Kidney (tissue), 14 donors: Measurements from ENCODE around the gene PADI4. TPM values are rescaled to one million over a fixed set of nuclear protein-coding genes. Genes with fewer than 3 reads are reported as not detected.

ENCODE experiments used
- DNase-seq, 5 donors: peaks; one replicate each; pipeline ENCODE4 v3.0.0-alpha.2; 2013 to 2020
- FAIRE-seq: peaks from 2 replicates; lab custom pipeline; 2012; peaks lifted over from hg19 to GRCh38; lab: Jason Lieb, UNC
- H3K27ac ChIP-seq, 2 donors: one replicate each; pipeline ENCODE4 v1.7.0; 2013; ENCODE audit warnings: low read depth in 2 of 2, low read length in 2 of 2, inconsistent platforms in 1 of 2
- H3K27me3 ChIP-seq: one replicate; pipeline ENCODE4 v1.7.1; 2013; ENCODE audit warnings: low read length, inconsistent platforms; ENCODE audit not compliant: control insufficient read depth, insufficient read depth
- H3K36me3 ChIP-seq, 3 donors: one replicate each; pipeline versions ENCODE4 v1.7.0 to v1.7.1; 2013; ENCODE audit warnings: low read length in 3 of 3, control low read depth in 1 of 3, inconsistent platforms in 1 of 3; ENCODE audit not compliant: insufficient read depth in 3 of 3, control insufficient read depth in 2 of 3
- H3K4me1 ChIP-seq, 3 donors: one replicate each; pipeline versions ENCODE4 v1.7.0 to v1.7.1; 2013; ENCODE audit warnings: low read length in 3 of 3, inconsistent platforms in 1 of 3, low read depth in 1 of 3; ENCODE audit not compliant: control insufficient read depth in 2 of 3, insufficient read depth in 2 of 3
- H3K4me3 ChIP-seq, 3 donors: one replicate each; pipeline versions ENCODE4 v1.7.0 to v1.8.1; 2013; ENCODE audit warnings: low read length in 3 of 3, control low read depth in 1 of 3, inconsistent platforms in 1 of 3
- H3K9ac ChIP-seq, 3 donors: one replicate each; pipeline versions ENCODE4 v1.7.0 to v1.7.1; 2013; ENCODE audit warnings: low read length in 3 of 3, control low read depth in 1 of 3, inconsistent platforms in 1 of 3
- H3K9me3 ChIP-seq, 3 donors: one replicate each; pipeline versions ENCODE4 v1.7.0 to v1.7.1; 2013; ENCODE audit warnings: low read length in 3 of 3, control low read depth in 1 of 3, inconsistent platforms in 1 of 3; ENCODE audit not compliant: control insufficient read depth in 2 of 3, insufficient read depth in 1 of 3
- CTCF ChIP-seq: IDR thresholded peaks from 3 replicates; pipeline ENCODE4 v1.5.1; 2012; ENCODE audit warnings: mild to moderate bottlenecking, moderate library complexity, borderline replicate concordance; ENCODE audit not compliant: insufficient read depth; ENCODE audit errors: extremely low read depth
- intact Hi-C: fragments of 100-400 bp; cut with DNase I; formaldehyde crosslinking; loops from one replicate; pipeline ENCODE4 v1.11.1; 2022
- polyA plus RNA-seq: library from polyadenylated mRNA; stranded (reverse); fragments of 350-450 nt; fragmentation: Illumina TruSeq; extraction: RNeasy Lipid Tissue Mini Kit (QIAGEN cat#74804); gene quantifications from one replicate; pipeline ENCODE4 v1.2.3, GENCODE V29; 2014; ENCODE audit warnings: low read depth, low replicate concordance; ENCODE audit not compliant: insufficient read depth
- total RNA-seq: library from RNA; stranded (reverse); fragmentation: NEBNext Ultra II Directional; extraction: Animal tissue kit (Norgen Biotek cat#: 25700); gene quantifications from one replicate; pipeline ENCODE4 v1.2.1, GENCODE V29; 2021
- donor health status: control.
- donor health status: control.
- donor health status: control.
- donor health status: control.
- donor health status: control.
- donor health status: DM: yes; HTN: yes; CAD: no.
- donor health status: Normal renal cell carcinoma (clear cell type).

The PADI4 gene
- total and polyA plus RNA-seq, 2 donors from 2014 or later = 0.35 TPM; not detected in 1

- Histone ChIP-seq H3K36me3 (no peaks in the 10 kb centered on the region), H3K4me1 (no peaks in the 10 kb centered on the region), H3K9ac (no peak overlapping the region), H3K27me3 (no peaks in the 10 kb centered on the region), H3K9me3 (no peaks in the 10 kb centered on the region), H3K4me3 (no peak overlapping the region), H3K27ac (no peak overlapping the region)
- TF ChIP-seq CTCF = no peak
- FAIRE-seq (no peak), DNase-seq (no peak)
- intact Hi-C loops = no loop called here
Measured at GRCh38 chr1:17355898-17356297, 47.9 kb downstream of the PADI4 start.

GRCh38 chr1:17356387-17357026 is 48.5 kb downstream of the PADI4 start:
- Histone ChIP-seq H3K9ac (no peak overlapping the region), H3K9me3 (no peaks in the 10 kb centered on the region), H3K4me3 (no peak overlapping the region), H3K36me3 (no peaks in the 10 kb centered on the region), H3K27ac (no peak overlapping the region), H3K27me3 (no peaks in the 10 kb centered on the region), H3K4me1 (no peaks in the 10 kb centered on the region)
- FAIRE-seq (no peak), DNase-seq (no peak)
- intact Hi-C loops = no loop called here
- TF ChIP-seq CTCF = no peak

GRCh38 chr1:17358557-17358956 is 50.6 kb downstream of the PADI4 start:
- Histone ChIP-seq H3K27me3 (no peaks in the 10 kb centered on the region), H3K27ac (no peak overlapping the region), H3K4me1 (no peaks in the 10 kb centered on the region), H3K9me3 (no peaks in the 10 kb centered on the region), H3K36me3 (no peaks in the 10 kb centered on the region), H3K4me3 (no peak overlapping the region), H3K9ac (no peak overlapping the region)
- intact Hi-C loops = no loop called here
- TF ChIP-seq CTCF = no peak
- DNase-seq (no peak), FAIRE-seq (no peak)

- Histone ChIP-seq H3K27ac (no peak overlapping the region), H3K4me1 (no peaks in the 10 kb centered on the region), H3K9me3 (no peaks in the 10 kb centered on the region), H3K4me3 (no peak overlapping the region), H3K27me3 (no peaks in the 10 kb centered on the region), H3K36me3 (no peaks in the 10 kb centered on the region), H3K9ac (no peak overlapping the region)
- no peak for TF ChIP-seq CTCF
- no peak for FAIRE-seq
- DNase-seq = peak in 4 of 5 donors; percentile 26 to 54 (median 39)
- intact Hi-C loops = no loop called here
Measured at GRCh38 chr1:17359031-17359430, 51.0 kb downstream of the PADI4 start.
